ENCODE results near the gene PAQR3. TPM values are rescaled to one million over a fixed set of nuclear protein-coding genes. Genes with fewer than 3 reads are reported as not detected.

Gene PAQR3
- total and polyA plus RNA-seq, 2 experiments from 2014 or later: 15.9 to 36.3 TPM

DNA sequence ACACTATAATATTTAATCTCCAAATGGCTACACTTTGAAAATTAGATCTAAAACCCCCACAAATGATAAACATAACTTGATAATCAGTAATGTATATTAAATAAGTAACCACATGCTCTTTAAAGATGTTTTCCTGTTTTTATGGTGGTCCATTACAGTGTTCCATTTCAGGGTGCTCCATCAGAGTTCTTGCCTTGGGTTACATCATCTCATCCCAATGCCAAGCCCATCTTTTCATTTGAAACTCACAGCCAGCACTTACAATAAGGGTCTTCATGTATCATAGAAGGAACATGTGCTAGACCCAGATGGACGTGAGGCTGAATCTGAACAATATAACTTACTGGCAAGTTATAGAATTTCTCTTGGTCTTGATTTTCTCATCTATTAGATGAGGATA is 10.5 kb upstream of the PAQR3 start:
- Histone ChIP-seq H3K79me2 (replicated peaks; ENCODE audit: insufficient read depth) (no peaks in the 10 kb centered on the region), H3K4me1 (ENCODE audit: insufficient read depth) (no peaks in the 10 kb centered on the region), H3K27ac (ENCODE audit: low read depth) (no peak overlapping the region), H3K4me2 (no peak overlapping the region), H3K36me3 (ENCODE audit: insufficient read depth) (no peaks in the 10 kb centered on the region), H3K27me3 (ENCODE audit: insufficient read depth) (no peaks in the 10 kb centered on the region), H2AFZ (no peak overlapping the region), H3F3A (replicated peaks; ENCODE audit: low read depth) (no peaks in the 10 kb centered on the region), H3K4me3 (no peak overlapping the region), H3K9me2 (ENCODE audit: insufficient read depth) (no peaks in the 10 kb centered on the region), H4K20me1 (replicated peaks; ENCODE audit: insufficient read depth) (no peaks in the 10 kb centered on the region)
- DNase-seq (ENCODE audit: low spot score): no peak
- Mint-ChIP-seq H3K4me1 (no peaks in the 10 kb centered on the region), H3K9me3 (no peaks in the 10 kb centered on the region), H3K27ac (no peak overlapping the region), H3K4me3 (no peak overlapping the region), H3K27me3 (ENCODE audit: insufficient read depth, low read depth, poor library complexity) (peaks cover 2% of the 10 kb centered on the region), H3K36me3 (ENCODE audit: low read depth) (no peaks in the 10 kb centered on the region)
- ATAC-seq: no peak
- TF ChIP-seq EZH2 (IDR thresholded peaks at IDR 0.05; ENCODE audit: low read depth, unreplicated experiment): no peak
- TF ChIP-seq STAT1 (IDR thresholded peaks at IDR 0.05; ENCODE audit: unreplicated experiment): no peak
- TF ChIP-seq, protein P1, sequence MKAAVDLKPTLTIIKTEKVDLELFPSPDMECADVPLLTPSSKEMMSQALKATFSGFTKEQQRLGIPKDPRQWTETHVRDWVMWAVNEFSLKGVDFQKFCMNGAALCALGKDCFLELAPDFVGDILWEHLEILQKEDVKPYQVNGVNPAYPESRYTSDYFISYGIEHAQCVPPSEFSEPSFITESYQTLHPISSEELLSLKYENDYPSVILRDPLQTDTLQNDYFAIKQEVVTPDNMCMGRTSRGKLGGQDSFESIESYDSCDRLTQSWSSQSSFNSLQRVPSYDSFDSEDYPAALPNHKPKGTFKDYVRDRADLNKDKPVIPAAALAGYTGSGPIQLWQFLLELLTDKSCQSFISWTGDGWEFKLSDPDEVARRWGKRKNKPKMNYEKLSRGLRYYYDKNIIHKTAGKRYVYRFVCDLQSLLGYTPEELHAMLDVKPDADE (IDR thresholded peaks at IDR 0.05): no peak
- TF ChIP-seq JUNB (IDR thresholded peaks at IDR 0.05; ENCODE audit: unreplicated experiment): no peak
- no peak for TF ChIP-seq ZNF114 (CRISPR knock-in tag; IDR thresholded peaks at IDR 0.05)
- no peak for TF ChIP-seq ZNF331 (CRISPR knock-in tag; IDR thresholded peaks at IDR 0.05; ENCODE audit: low read depth)
- TF ChIP-seq EZH2phosphoT487 (IDR thresholded peaks at IDR 0.05; ENCODE audit: unreplicated experiment): no peak
- no peak for TF ChIP-seq POLR2AphosphoS5 (IDR thresholded peaks at IDR 0.05; ENCODE audit: low read depth)
- TF ChIP-seq, protein P2, sequence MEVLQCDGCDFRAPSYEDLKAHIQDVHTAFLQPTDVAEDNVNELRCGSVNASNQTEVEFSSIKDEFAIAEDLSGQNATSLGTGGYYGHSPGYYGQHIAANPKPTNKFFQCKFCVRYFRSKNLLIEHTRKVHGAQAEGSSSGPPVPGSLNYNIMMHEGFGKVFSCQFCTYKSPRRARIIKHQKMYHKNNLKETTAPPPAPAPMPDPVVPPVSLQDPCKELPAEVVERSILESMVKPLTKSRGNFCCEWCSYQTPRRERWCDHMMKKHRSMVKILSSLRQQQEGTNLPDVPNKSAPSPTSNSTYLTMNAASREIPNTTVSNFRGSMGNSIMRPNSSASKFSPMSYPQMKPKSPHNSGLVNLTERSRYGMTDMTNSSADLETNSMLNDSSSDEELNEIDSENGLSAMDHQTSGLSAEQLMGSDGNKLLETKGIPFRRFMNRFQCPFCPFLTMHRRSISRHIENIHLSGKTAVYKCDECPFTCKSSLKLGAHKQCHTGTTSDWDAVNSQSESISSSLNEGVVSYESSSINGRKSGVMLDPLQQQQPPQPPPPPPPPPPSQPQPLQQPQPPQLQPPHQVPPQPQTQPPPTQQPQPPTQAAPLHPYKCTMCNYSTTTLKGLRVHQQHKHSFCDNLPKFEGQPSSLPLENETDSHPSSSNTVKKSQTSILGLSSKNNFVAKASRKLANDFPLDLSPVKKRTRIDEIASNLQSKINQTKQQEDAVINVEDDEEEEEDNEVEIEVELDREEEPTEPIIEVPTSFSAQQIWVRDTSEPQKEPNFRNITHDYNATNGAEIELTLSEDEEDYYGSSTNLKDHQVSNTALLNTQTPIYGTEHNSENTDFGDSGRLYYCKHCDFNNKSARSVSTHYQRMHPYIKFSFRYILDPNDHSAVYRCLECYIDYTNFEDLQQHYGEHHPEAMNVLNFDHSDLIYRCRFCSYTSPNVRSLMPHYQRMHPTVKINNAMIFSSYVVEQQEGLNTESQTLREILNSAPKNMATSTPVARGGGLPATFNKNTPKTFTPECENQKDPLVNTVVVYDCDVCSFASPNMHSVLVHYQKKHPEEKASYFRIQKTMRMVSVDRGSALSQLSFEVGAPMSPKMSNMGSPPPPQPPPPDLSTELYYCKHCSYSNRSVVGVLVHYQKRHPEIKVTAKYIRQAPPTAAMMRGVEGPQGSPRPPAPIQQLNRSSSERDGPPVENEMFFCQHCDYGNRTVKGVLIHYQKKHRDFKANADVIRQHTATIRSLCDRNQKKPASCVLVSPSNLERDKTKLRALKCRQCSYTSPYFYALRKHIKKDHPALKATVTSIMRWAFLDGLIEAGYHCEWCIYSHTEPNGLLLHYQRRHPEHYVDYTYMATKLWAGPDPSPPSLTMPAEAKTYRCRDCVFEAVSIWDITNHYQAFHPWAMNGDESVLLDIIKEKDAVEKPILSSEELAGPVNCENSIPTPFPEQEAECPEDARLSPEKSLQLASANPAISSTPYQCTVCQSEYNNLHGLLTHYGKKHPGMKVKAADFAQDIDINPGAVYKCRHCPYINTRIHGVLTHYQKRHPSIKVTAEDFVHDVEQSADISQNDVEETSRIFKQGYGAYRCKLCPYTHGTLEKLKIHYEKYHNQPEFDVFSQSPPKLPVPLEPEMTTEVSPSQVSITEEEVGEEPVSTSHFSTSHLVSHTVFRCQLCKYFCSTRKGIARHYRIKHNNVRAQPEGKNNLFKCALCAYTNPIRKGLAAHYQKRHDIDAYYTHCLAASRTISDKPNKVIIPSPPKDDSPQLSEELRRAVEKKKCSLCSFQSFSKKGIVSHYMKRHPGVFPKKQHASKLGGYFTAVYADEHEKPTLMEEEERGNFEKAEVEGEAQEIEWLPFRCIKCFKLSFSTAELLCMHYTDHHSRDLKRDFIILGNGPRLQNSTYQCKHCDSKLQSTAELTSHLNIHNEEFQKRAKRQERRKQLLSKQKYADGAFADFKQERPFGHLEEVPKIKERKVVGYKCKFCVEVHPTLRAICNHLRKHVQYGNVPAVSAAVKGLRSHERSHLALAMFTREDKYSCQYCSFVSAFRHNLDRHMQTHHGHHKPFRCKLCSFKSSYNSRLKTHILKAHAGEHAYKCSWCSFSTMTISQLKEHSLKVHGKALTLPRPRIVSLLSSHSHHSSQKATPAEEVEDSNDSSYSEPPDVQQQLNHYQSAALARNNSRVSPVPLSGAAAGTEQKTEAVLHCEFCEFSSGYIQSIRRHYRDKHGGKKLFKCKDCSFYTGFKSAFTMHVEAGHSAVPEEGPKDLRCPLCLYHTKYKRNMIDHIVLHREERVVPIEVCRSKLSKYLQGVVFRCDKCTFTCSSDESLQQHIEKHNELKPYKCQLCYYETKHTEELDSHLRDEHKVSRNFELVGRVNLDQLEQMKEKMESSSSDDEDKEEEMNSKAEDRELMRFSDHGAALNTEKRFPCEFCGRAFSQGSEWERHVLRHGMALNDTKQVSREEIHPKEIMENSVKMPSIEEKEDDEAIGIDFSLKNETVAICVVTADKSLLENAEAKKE (CRISPR knock-in tag; IDR thresholded peaks at IDR 0.05): no peak

Data from GM23338 (cell line).